CD4-positive, alpha-beta T cell treated with Interleukin-17A for 1 hour (primary cell): Measurements from ENCODE around the gene VPS8.

ENCODE experiments used
- DNase-seq: peaks from one replicate; pipeline ENCODE4 v3.0.0-alpha.2; 2020

VPS8 gene

DNA sequence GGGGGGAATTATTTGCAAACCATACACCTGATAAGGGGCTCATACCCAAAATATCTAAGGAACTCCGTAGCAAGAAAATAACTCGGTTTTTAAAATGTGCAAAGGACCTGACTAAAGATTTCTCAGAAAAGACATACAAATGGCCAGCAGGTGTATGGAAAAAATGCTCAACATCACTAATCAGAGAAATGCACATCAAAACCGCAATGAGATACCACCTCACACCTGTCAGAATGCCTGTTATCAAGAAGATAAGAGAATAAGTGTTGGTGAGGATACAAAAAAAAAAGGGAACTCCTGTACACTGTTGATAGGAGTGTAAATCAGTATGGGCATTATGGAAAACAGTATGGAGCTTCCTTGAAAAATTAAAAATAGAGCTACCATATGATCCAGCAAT, 251.5 kb downstream of the VPS8 start:
- DNase-seq: no peak

DNA sequence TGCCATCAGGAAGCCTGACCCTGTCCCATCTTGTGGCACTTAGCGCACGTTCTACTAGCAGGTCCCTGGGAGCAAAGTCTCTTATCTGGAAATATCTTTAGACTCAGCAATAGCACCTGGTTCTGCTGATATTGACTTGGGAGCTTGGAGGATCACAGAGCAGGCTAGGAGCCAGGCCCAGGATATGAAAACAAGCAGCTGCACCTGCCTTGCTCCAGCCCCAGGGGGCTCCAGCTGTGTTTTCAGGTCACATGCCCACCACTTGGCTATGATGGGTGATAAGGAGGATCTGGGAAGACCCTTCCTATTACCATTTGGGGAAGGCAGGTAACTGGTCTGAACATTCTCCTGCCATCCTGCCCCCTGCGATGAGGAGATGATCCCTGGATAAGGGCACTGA, 253.1 kb downstream of the VPS8 start:
- no peak for DNase-seq

DNA sequence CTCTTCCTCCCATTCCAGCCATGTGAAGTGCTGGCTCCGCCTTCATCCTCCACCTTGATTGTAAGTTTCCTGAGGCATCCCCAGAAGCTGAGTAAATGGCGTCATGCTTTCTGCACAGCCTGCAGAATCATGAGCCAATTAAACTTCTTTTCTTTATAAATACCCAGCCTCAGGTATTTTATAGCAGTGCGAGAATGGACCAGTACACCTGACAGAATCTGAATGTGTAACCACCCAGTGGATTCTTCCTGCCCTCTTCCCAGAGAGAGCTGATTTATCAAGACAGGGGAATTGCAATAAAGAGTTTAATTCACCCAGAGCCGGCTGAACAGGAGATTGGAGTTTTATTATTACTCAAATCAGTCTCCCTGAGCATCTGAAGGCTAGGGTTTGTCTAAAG, 254.3 kb downstream of the VPS8 start:
- no peak for DNase-seq

DNA sequence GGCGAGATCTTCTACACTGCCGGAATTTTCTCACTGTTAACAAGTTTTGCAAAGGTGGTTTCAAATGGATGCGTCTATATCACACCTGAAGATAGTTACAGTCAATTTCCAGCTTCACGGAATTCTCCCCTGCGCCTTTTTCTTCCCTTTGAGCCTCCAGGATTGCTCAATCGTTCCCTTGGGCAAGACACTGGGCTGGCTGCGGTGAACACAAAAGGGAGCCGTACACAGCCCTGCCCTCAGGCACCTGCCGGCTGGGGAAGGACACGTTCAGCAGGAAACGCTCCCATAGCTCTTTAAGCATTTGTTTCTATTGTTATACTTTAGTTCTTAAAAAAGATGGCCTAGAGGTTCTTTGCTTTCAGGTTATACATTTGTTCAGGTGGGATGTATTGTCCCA, 255.2 kb downstream of the VPS8 start:
- DNase-seq: no peak

DNA sequence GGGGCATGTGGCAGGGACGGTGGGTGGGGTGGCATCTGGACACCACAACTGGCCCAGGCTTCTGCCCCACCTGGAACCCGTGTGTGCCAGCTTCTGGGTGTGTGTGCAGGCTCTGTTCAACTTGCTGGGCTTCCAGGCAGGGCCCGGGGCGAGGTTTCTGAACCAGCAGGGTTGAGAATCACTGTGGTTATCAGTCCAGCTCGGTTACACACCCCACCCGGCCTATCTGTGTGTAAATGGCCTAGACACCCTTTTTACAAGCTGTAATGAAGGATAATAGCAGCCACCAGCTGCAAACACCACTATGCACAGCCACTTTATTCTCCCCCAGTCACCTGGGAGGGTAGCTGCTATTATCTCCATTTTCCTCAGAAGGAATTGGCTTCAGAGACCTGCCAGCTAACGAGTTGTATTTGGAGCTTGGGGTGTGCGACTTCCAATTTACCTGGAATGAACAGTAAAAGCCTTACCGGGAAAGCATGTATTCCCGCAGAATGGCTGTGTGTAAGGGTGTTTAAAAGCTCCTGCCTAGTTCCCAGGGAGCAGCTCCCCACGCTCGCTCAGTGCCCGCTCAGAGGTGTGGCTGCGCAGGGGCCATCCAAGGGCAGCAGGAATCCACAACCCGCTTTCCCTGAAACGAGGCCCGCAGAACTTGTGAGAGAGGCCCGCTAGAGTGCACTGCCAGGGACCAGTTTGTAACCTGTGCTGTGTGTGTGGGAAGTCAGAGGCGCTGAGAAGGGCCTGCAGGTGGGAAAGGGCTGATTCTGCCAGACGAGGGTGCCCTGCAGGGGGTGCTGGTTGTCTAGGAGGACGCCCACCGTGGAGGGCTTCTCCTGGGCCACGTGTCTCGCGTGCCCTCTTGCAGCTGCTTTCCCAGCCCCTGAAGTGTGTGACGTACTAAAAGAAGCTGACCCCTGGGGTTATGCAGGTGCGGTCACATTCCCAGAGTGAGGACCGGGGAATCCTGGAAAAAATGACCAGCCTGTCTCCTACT, 257.4 kb downstream of the VPS8 start:
- no peak for DNase-seq

DNA sequence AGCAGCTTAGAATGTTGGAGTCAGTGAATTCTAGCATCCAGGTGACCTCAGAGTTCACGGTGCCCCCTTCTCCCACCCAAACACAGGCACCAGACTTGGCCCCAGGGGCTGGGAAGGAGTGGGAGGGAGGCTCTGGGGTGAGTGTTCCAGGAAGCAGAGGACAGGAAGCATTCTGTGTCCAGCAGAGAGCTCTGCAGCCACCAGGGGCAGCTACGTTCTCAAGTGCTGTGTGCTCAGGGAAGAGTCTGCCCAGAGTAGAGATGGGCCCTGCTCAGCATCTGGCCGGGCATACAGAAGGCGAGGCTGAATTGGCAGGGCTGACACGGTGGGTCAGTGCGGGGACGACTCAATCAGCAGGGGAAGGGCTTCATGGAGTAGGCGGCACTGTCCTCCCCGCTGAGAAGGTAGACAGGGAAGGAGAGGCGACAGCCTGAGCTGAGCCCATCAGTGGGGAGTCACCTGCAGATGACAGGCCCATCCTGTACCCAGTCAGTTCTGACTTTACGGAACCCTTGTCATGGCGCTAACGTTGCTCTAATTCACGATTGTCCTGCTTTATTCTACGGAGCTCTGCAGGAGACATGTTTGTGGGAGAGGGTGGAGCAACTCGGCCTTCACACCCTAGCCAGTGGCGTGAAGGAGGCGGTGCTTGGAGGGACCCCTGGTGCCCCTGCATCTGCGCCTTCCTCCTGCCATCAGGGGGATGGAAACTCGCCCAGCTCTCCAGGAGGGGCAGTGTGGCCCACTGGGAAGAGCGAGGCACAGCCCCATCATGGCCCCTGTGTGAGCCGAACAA, 258.7 kb downstream of the VPS8 start:
- no peak for DNase-seq

- DNase-seq: no peak
Measured at GRCh38 chr3:185071287-185071800, 259.4 kb downstream of the VPS8 start.

DNA sequence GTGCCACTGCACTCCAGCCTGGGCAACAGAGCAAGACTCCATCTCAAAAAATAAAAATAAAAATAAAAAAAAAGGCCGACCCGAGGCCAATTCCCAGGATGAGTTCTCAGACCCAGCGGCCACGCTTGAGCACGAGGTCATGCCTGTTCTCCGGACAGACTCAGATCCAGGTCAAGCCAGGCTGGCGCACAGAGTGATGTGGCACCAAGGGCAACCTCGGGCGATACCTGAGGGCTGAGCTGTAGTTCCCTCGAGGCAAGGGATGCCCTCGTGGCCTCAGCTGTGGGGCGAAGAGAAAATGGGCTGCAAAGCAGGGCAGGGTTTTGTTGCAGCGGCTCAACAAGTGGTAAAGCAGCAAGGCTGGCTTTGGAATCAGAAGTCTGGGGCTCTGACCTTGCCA, 263.6 kb downstream of the VPS8 start:
- DNase-seq: no peak

GRCh38 chr3:185076219-185076618, 264.3 kb downstream of the VPS8 start:
- DNase-seq: no peak

DNA sequence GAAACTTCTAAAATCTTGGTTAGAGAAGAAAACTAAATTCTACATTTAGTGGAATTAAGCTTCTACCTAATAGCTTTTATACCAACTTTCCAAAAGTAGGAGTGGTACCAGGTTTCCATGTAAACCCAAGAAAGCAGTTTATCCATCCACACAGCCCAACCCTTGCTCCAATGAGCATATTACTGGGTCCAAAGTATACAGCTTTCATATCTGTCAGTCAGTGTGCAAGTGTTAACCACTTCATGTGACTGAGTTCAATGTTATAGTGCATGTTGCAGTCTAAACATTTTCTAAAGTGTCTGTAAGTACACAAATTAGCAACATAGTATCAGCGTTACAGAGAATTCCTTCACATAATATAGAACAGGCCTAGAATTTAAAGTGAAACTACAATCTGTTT, 267.7 kb downstream of the VPS8 start:
- DNase-seq: no peak

GRCh38 chr3:185081521-185081920, 269.6 kb downstream of the VPS8 start:
- DNase-seq: no peak

- DNase-seq: no peak
Measured at GRCh38 chr3:185082149-185082548, 270.2 kb downstream of the VPS8 start.

DNA sequence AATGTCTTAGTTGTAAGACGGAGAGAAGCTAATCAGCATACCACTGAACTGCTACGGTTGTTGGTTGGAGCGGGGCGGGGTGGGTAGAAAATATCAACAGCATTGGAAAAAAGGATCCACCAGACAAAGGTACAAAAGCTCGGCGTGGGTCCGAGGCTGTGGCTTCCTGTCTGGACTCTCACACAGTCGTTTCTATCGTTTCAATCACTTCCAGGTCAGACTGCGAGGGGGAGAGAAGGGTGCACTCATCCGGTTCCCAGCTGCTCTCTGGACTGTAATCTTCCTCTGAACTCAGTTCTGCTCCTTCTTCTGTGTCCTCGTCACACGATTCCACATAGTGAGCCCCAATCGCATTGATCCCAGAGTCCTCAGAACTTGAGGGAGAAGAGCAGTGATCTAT, 270.9 kb downstream of the VPS8 start:
- DNase-seq: no peak

- DNase-seq: no peak
Measured at GRCh38 chr3:185084402-185084801, 272.4 kb downstream of the VPS8 start.

- DNase-seq: no peak
Measured at GRCh38 chr3:185084901-185085300, 272.9 kb downstream of the VPS8 start.

- DNase-seq: no peak
Measured at GRCh38 chr3:185087419-185087818, 275.5 kb downstream of the VPS8 start.

GRCh38 chr3:185089343-185089742, 277.4 kb downstream of the VPS8 start:
- no peak for DNase-seq

- no peak for DNase-seq
Measured at GRCh38 chr3:185089751-185090150, 277.8 kb downstream of the VPS8 start.

GRCh38 chr3:185090811-185091210, 278.8 kb downstream of the VPS8 start:
- no peak for DNase-seq

GRCh38 chr3:185093116-185093515, 281.1 kb downstream of the VPS8 start:
- DNase-seq: no peak

DNA sequence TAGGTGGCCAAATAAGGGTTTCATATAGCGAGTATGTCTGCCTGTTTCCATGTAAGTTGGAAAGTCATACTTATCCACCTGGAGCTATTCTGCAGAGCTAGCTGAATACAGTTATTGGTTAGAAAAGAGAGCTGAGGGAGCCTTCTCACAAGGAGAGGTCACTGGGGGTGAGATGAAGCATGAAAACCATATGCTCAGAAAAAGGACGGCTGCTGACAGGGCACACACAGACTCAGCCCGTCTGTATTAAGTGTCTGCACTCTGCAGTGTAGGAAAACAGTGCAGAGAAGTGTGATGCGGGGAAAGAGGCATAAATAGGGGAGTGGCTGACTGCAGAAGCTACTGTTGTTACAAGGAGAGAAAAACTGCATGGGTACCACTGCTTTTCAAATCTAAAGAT, 282.7 kb downstream of the VPS8 start:
- DNase-seq: no peak
